GM12878 (cell line): ENCODE data around the gene PRICKLE3. TPM values are rescaled to one million over a fixed set of nuclear protein-coding genes. Genes with fewer than 3 reads are reported as not detected.
"Not testable (repeated sequence)": the region's sequence is repeated elsewhere in the genome, so short reads cannot be mapped to it uniquely, and the experiment has no call there.

Source experiments
- ATAC-seq: fragments of 200-7000 bp; cut with Tn5 transposase; 3 replicates; pipeline ENCODE4 v1.9.1; 2020; ENCODE audit warnings: mild to moderate bottlenecking, moderate library complexity
- BruUV-seq: library from RNA; stranded (reverse); fragments of 400-500 nt; replicated peaks from 2 replicates; lab custom pipeline; 2021; lab: Mats Ljungman, UMichigan
- CTCF ChIA-PET: fragments of 300-600 bp; sonication (Branson Sonifier 250); formaldehyde crosslinking; extraction: SDS; loops from one replicate; lab custom pipeline; 2021; ENCODE audit warnings: inconsistent platforms; lab: Yijun Ruan, JAX
- POLR2A ChIA-PET: fragments of 350-600 bp; formaldehyde crosslinking; extraction: SDS; loops from one replicate; lab custom pipeline; 2021; ENCODE audit warnings: inconsistent platforms; lab: Charles Lee
- RAD21 ChIA-PET: fragments of 300-600 bp; sonication (Branson Sonifier 250); formaldehyde crosslinking; loops from one replicate; lab custom pipeline; 2023; ENCODE audit warnings: antibody characterized with exemption; ENCODE audit not compliant: unreplicated experiment; lab: Charles Lee
- SMC1A ChIA-PET: fragments of 300-600 bp; sonication (Branson Sonifier 250); formaldehyde crosslinking; loops from one replicate; lab custom pipeline; 2023; ENCODE audit not compliant: unreplicated experiment, uncharacterized antibody; lab: Charles Lee
- DNase-seq: peaks from one replicate; pipeline ENCODE4 v3.0.0-alpha.2; 2011; ENCODE audit warnings: low read depth, low spot score
- FAIRE-seq: peaks from 3 replicates; lab custom pipeline; 2011; peaks lifted over from hg19 to GRCh38; lab: Jason Lieb, UNC
- H2AFZ ChIP-seq: 2 replicates; pipeline ENCODE4 v1.6.0; 2011; ENCODE audit warnings: low read depth, low read length, control low read depth; ENCODE audit not compliant: control insufficient read depth
- H3K27ac ChIP-seq: 2 replicates; pipeline ENCODE4 v1.5.1; 2011; ENCODE audit warnings: control low read depth; ENCODE audit not compliant: control insufficient read depth, insufficient read depth
- H3K27me3 ChIP-seq, 2 experiments: replicated peaks in 1 of 2; 2 replicates each; pipeline versions ENCODE4 v1.6.0 to v1.6.1; 2011; ENCODE audit warnings: low read length in 1 of 2; ENCODE audit not compliant: control insufficient read depth in 2 of 2, insufficient read depth in 2 of 2
- H3K36me3 ChIP-seq, 2 experiments: 2 replicates each; pipeline ENCODE4 v1.5.1; 2011; ENCODE audit warnings: low read length in 1 of 2; ENCODE audit not compliant: control insufficient read depth in 2 of 2, insufficient read depth in 2 of 2
- H3K4me1 ChIP-seq: 2 replicates; pipeline ENCODE4 v1.6.1; 2011; ENCODE audit warnings: mild to moderate bottlenecking, low read length, moderate library complexity, mixed read lengths; ENCODE audit not compliant: control insufficient read depth, insufficient read depth
- H3K4me2 ChIP-seq: 2 replicates; pipeline ENCODE4 v1.6.0; 2011; ENCODE audit warnings: control low read depth; ENCODE audit not compliant: control insufficient read depth, insufficient read depth
- H3K4me3 ChIP-seq: fragments of 200-600 bp; sonication (generic); 2 replicates; pipeline ENCODE4 v1.5.1; 2016
- H3K79me2 ChIP-seq: 2 replicates; pipeline ENCODE4 v1.6.0; 2011; ENCODE audit warnings: low read length; ENCODE audit not compliant: control insufficient read depth, insufficient read depth
- H3K9ac ChIP-seq: 2 replicates; pipeline ENCODE4 v1.8.0; 2011; ENCODE audit warnings: low read length, control low read depth, mixed read lengths; ENCODE audit not compliant: control insufficient read depth, insufficient read depth
- H3K9me3 ChIP-seq: replicated peaks from 3 replicates; pipeline ENCODE4 v1.5.1; 2011; ENCODE audit warnings: mild to moderate bottlenecking, low read length; ENCODE audit not compliant: control insufficient read depth, insufficient read depth
- H4K20me1 ChIP-seq: 2 replicates; pipeline ENCODE4 v1.6.0; 2011; ENCODE audit not compliant: control insufficient read depth, insufficient read depth
- ATF7 ChIP-seq: fragments of 450-650 bp; IDR thresholded peaks from 2 replicates; pipeline ENCODE4 v1.6.1; 2016; ENCODE audit warnings: low read depth, mild to moderate bottlenecking
- BMI1 ChIP-seq: fragments of 450-650 bp; IDR thresholded peaks from 2 replicates; pipeline ENCODE4 v1.6.1; 2016; ENCODE audit warnings: mild to moderate bottlenecking, moderate library complexity, borderline replicate concordance
- EP300 ChIP-seq, 2 experiments: fragments of 150-350 bp in 1 of 2; IDR thresholded peaks; 2 replicates each; pipeline ENCODE4 v1.6.1; 2011 to 2012; ENCODE audit warnings: low read depth in 2 of 2, low read length in 2 of 2, borderline replicate concordance in 1 of 2, improper control_type of control experiment in 1 of 2, inconsistent platforms in 1 of 2; ENCODE audit not compliant: control insufficient read depth in 1 of 2
- HDAC6 ChIP-seq: fragments of 200-600 bp; sonication (generic); IDR thresholded peaks from one replicate; pipeline ENCODE4 v1.8.0; 2017; ENCODE audit warnings: antibody characterized with exemption; ENCODE audit not compliant: unreplicated experiment
- WGBS: methylation state at CpG from one replicate; pipeline ENCODE4 v1.1.6; 2016; ENCODE audit warnings: low lambda C conversion rate; ENCODE audit not compliant: insufficient replicate concordance, insufficient coverage; ENCODE audit errors: missing lambda C conversion rate; 5-methylcytosine and 5-hydroxymethylcytosine counted together
- in situ Hi-C: fragments of 300-500 bp; cut with MboI; formaldehyde crosslinking; loops from 9 replicates; pipeline ENCODE4 v1.14.3; 2018; ENCODE audit warnings: mixed read lengths
- intact Hi-C: fragments of 100-400 bp; cut with micrococcal nuclease; formaldehyde crosslinking; loops from one replicate; pipeline ENCODE4 v1.14.2; 2022; ENCODE audit not compliant: unreplicated experiment
- polyA plus RNA-seq, 11 experiments: library from polyadenylated mRNA; depleted of rRNA in 4 of 11; unstranded in 6 of 11; stranded (reverse) in 5 of 11; fragments of >200 nt; fragmentation: Nextera tagmentation in 4 of 11; fragmentation: Illumina TruSeq in 1 of 11; extraction: Ambion mirVana in 4 of 11; extraction: Trizol in 1 of 11; gene quantifications; 1 replicate in 1 of 11; 2 replicates in 10 of 11; pipeline versions ENCODE4 v1.2.1 to v1.2.3, GENCODE V29; 2011 to 2016; ENCODE audit warnings: inconsistent platforms in 2 of 11, missing spikeins in 2 of 11, low read depth in 1 of 11
- total RNA-seq, 4 experiments: library from RNA; depleted of rRNA in 3 of 4; stranded (reverse); fragments of >200 nt in 3 of 4; fragmentation: Illumina TruSeq in 1 of 4; extraction: Trizol in 1 of 4; gene quantifications; 2 replicates each; pipeline versions ENCODE4 v1.2.1 to v1.2.3, GENCODE V29; 2013 to 2021
- TF ChIP-seq, protein P1 (sequence below): fragments of 450-650 bp; IDR thresholded peaks from 2 replicates; pipeline ENCODE4 v1.6.1; 2018; ENCODE audit warnings: mild to moderate bottlenecking, low read depth, moderate library complexity; ENCODE audit not compliant: partially characterized antibody

PRICKLE3 gene
- total and polyA plus RNA-seq, 10 of the 15 experiments (the other 5 are each of a cell fraction or from before 2014, with no cell fraction given), result 0.69 to 17.4 (median 7.6) TPM

DNA sequence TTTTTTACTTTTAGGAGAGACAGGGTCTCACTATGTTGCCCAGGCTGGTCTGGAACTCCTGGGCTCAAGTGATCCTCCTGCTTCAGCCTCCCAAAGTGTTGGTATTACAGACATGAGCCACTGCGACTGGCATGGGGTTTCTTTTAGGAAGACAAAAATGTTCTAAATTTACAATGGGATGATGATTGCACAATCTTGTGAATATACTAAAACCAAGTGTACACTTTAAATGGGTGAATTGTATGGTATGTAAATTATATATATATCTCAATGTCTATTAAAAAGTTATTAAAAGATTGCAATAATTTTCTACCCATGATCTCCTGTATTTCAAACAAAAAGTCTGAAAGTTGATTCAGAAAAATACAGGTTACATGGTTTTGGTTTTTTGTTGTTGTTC lies 32.7 kb downstream of the PRICKLE3 start:
- ATAC-seq (no peak), DNase-seq (no peak), FAIRE-seq (no peak)
- Histone ChIP-seq H2AFZ (no peak overlapping the region), H3K27ac (no peak overlapping the region), H3K79me2 (no peaks in the 10 kb centered on the region), H4K20me1 (no peaks in the 10 kb centered on the region), H3K27me3 (no peaks in the 10 kb centered on the region), H3K9me3 (no peaks in the 10 kb centered on the region), H3K9ac (no peak overlapping the region), H3K4me2 (no peak overlapping the region), H3K36me3 (no peaks in the 10 kb centered on the region), H3K4me1 (no peaks in the 10 kb centered on the region), H3K4me3 (no peak overlapping the region)
- in situ Hi-C loops, result no loop called here
- ChIA-PET SMC1A (interaction anchor here (2.0 kb wide), 1 partner anchor 73 kb away, joined by 6 read pairs; the partner anchor contains the start of gene WDR45), POLR2A (interaction anchor here (0.7 to 3.3 kb wide), 2 partner anchors 15 to 16 kb away, joined by 3 to 13 read pairs; no protein-coding TSS in a partner anchor), CTCF (interaction anchor here (1.2 to 3.1 kb wide), 3 partner anchors 11 to 31 kb away, joined by 3 to 33 read pairs (median 27); no protein-coding TSS in a partner anchor), RAD21 (no interaction called here)
- WGBS, result 100% methylated on average over 1 of the region's 1 CpG
- BruUV-seq, result no TSS peak
- no peak for TF ChIP-seq ATF7
- no peak for TF ChIP-seq EP300 (IDR thresholded peaks at IDR 0.05; ENCODE audit: borderline replicate concordance in 1 of 2, control insufficient read depth in 1 of 2, low read depth in 2 of 2, low read length in 2 of 2)
- TF ChIP-seq HDAC6, result no peak
- no peak for TF ChIP-seq BMI1
- TF ChIP-seq, protein P1, sequence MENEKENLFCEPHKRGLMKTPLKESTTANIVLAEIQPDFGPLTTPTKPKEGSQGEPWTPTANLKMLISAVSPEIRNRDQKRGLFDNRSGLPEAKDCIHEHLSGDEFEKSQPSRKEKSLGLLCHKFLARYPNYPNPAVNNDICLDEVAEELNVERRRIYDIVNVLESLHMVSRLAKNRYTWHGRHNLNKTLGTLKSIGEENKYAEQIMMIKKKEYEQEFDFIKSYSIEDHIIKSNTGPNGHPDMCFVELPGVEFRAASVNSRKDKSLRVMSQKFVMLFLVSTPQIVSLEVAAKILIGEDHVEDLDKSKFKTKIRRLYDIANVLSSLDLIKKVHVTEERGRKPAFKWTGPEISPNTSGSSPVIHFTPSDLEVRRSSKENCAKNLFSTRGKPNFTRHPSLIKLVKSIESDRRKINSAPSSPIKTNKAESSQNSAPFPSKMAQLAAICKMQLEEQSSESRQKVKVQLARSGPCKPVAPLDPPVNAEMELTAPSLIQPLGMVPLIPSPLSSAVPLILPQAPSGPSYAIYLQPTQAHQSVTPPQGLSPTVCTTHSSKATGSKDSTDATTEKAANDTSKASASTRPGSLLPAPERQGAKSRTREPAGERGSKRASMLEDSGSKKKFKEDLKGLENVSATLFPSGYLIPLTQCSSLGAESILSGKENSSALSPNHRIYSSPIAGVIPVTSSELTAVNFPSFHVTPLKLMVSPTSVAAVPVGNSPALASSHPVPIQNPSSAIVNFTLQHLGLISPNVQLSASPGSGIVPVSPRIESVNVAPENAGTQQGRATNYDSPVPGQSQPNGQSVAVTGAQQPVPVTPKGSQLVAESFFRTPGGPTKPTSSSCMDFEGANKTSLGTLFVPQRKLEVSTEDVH, result no peak
- intact Hi-C loops, result no loop called here

DNA sequence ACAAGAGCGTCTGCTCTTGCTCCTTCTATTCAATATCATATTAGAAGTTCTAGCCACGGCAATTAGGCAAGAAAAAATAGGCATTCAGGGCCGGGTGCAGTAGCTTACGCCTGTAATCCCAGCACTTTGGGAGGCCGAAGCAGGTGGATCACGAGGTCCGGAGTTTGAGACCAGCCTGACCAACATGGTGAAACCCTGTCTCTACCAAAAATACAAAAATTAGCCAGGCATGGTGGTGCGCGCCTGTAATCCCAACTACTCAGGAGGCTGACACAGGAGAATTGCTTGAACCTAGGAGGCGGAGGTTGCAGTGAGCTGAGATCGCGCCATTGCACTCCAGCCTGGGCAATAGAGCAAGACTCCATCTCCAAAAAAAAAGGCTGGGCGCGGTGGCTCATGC lies 36.9 kb downstream of the PRICKLE3 start:
- H3K4me1 ChIP-seq, H3K27me3 ChIP-seq, DNase-seq, RAD21 ChIA-PET, in situ Hi-C loops, H3K9ac ChIP-seq, H3K79me2 ChIP-seq, H3K4me2 ChIP-seq, BruUV-seq, H3K4me3 ChIP-seq, ATAC-seq, FAIRE-seq, H3K36me3 ChIP-seq, intact Hi-C loops, H2AFZ ChIP-seq, H4K20me1 ChIP-seq, H3K9me3 ChIP-seq, H3K27ac ChIP-seq: not testable (repeated sequence)
- CTCF ChIA-PET, result interaction anchor here (0.9 kb wide), 1 partner anchor 48 kb away, joined by 3 read pairs; no protein-coding TSS in a partner anchor
- 79% methylated on average over 14 of the region's 14 CpGs for WGBS
- SMC1A ChIA-PET, result interaction anchor here (1.0 kb wide), 1 partner anchor 42 kb away, joined by 3 read pairs; no protein-coding TSS in a partner anchor
- POLR2A ChIA-PET, result interaction anchor here (0.6 to 1.2 kb wide), 3 partner anchors 23 to 191 kb away, joined by 3 to 4 read pairs (median 4); no protein-coding TSS in a partner anchor
